VCaP (cell line): ENCODE data around the gene SLC22A17.
A peak's percentile ranks its signal among the peaks of the same experiment; 100 is the strongest.

ENCODE experiments used
- H3K27ac ChIP-seq: fragments of 450-650 bp; 2 replicates; pipeline ENCODE4 v1.5.1; 2017
- TF ChIP-seq, protein P1 (sequence below): fragments of 450-650 bp; conservative IDR thresholded peaks from 2 replicates; pipeline ENCODE4 v1.5.1; 2017; ENCODE audit warnings: mild to moderate bottlenecking, moderate library complexity

The SLC22A17 gene

GRCh38 chr14:23299211-23299957, 53.3 kb downstream of the SLC22A17 start:
- TF ChIP-seq, protein P1, sequence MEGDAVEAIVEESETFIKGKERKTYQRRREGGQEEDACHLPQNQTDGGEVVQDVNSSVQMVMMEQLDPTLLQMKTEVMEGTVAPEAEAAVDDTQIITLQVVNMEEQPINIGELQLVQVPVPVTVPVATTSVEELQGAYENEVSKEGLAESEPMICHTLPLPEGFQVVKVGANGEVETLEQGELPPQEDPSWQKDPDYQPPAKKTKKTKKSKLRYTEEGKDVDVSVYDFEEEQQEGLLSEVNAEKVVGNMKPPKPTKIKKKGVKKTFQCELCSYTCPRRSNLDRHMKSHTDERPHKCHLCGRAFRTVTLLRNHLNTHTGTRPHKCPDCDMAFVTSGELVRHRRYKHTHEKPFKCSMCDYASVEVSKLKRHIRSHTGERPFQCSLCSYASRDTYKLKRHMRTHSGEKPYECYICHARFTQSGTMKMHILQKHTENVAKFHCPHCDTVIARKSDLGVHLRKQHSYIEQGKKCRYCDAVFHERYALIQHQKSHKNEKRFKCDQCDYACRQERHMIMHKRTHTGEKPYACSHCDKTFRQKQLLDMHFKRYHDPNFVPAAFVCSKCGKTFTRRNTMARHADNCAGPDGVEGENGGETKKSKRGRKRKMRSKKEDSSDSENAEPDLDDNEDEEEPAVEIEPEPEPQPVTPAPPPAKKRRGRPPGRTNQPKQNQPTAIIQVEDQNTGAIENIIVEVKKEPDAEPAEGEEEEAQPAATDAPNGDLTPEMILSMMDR: peak; percentile 58
- peak overlapping the region; percentile 92 for H3K27ac ChIP-seq

DNA sequence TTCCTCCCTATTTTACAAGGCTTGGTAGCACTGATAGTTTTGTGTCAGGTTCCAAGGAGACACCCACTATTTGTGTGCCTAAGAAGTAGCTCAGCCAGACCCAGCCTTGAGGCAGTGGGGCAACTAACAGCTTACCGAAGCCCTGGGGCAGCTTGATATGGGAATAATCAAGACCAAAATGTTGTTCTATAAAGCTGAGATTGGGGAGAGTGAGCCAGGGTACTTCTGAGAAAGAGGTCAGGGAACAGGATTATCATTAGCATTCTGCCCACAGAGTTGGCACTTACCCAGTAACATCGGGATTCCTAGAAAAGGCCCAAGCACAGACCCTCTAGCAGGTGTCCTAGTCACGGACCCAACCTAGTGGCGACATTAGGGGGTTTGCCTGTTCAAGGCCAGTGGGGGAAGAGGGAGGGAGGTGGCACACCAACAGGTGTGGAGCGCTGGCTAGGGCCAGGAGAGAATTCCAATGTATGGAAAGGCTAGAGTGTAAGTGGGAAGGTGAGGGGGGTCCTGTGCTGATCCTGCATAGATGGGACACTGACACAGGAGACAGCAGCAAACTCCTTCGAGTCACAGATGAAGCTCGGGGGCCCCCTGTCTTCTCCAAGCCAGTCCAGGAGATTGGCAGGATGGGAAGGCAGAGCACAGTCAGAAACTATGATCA, 54.9 kb downstream of the SLC22A17 start:
- no peak overlapping the region for H3K27ac ChIP-seq

DNA sequence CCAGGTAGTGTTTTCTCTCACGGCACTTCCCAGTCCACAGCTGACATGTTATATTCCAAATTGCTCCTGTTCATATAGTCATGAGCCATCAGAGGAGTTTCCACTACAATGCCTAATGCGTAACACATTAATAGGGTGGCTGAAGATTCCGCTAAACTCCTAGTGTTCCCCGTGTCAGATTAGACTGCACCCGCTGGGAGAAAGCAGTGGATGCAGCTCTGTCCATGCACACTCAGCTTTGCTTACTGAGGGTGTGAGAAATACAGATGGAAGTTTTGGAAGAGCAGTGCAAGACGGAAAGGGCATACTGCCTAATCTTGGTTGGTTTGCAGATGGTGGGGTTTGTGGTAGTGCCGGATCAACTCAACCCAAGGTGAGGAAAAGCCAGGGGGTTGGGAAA, 55.6 kb downstream of the SLC22A17 start:
- TF ChIP-seq, protein P1: no peak
- H3K27ac ChIP-seq: no peak overlapping the region

More for the DNA sequence above, 54.9 kb downstream of the SLC22A17 start:
- TF ChIP-seq, protein P1: no peak
